Measurements from ENCODE around the gene GARIN1A.
"Not testable (repeated sequence)": the region's sequence is repeated elsewhere in the genome, so short reads cannot be mapped to it uniquely, and the experiment has no call there.

GARIN1A gene

GRCh38 chr7:128666200-128666599 lies 5.9 kb upstream of the GARIN1A start:
- H3K27ac Mint-ChIP-seq, result no peak overlapping the region
- peaks cover 17% of the 10 kb centered on the region for H3K36me3 Mint-ChIP-seq (ENCODE audit: low read depth)
- no peaks in the 10 kb centered on the region for H3K4me1 Mint-ChIP-seq (ENCODE audit: low read depth)
- H3K9me3 Mint-ChIP-seq, result peaks cover 11% of the 10 kb centered on the region
- H3K4me3 Mint-ChIP-seq, result no peak overlapping the region
- H3K27me3 Mint-ChIP-seq, result no peaks in the 10 kb centered on the region

GRCh38 chr7:128672927-128673517 lies 930 bp downstream of the GARIN1A start:
- H3K27me3 Mint-ChIP-seq, result peaks cover 2% of the 10 kb centered on the region
- no peaks in the 10 kb centered on the region for H3K36me3 Mint-ChIP-seq (ENCODE audit: low read depth)
- H3K9me3 Mint-ChIP-seq, result no peaks in the 10 kb centered on the region
- H3K27ac Mint-ChIP-seq, result no peak overlapping the region
- H3K4me1 Mint-ChIP-seq (ENCODE audit: low read depth), result no peaks in the 10 kb centered on the region
- H3K4me3 Mint-ChIP-seq, result no peak overlapping the region

- Mint-ChIP-seq H3K27me3 (peaks cover 2% of the 10 kb centered on the region), H3K4me1 (ENCODE audit: low read depth) (no peaks in the 10 kb centered on the region), H3K9me3 (no peaks in the 10 kb centered on the region), H3K4me3 (no peak overlapping the region), H3K27ac (no peak overlapping the region), H3K36me3 (ENCODE audit: low read depth) (no peaks in the 10 kb centered on the region)
Measured at GRCh38 chr7:128673571-128673970, 1.5 kb downstream of the GARIN1A start.

- Mint-ChIP-seq H3K9me3 (no peaks in the 10 kb centered on the region), H3K4me3 (no peak overlapping the region), H3K36me3 (ENCODE audit: low read depth) (no peaks in the 10 kb centered on the region), H3K27ac (no peak overlapping the region), H3K27me3 (peaks cover 2% of the 10 kb centered on the region), H3K4me1 (ENCODE audit: low read depth) (no peaks in the 10 kb centered on the region)
Measured at GRCh38 chr7:128676665-128677064, 4.6 kb downstream of the GARIN1A start.

GRCh38 chr7:128679920-128680319 lies 7.8 kb downstream of the GARIN1A start:
- H3K27ac Mint-ChIP-seq, result no peak overlapping the region
- no peaks in the 10 kb centered on the region for H3K36me3 Mint-ChIP-seq (ENCODE audit: low read depth)

GRCh38 chr7:128681794-128682537 lies 9.9 kb downstream of the GARIN1A start:
- Mint-ChIP-seq H3K27ac (no peak overlapping the region), H3K36me3 (ENCODE audit: low read depth) (no peaks in the 10 kb centered on the region), H3K4me1 (ENCODE audit: low read depth) (no peaks in the 10 kb centered on the region), H3K9me3 (no peaks in the 10 kb centered on the region), H3K27me3 (no peaks in the 10 kb centered on the region), H3K4me3 (no peak overlapping the region)

More at GRCh38 chr7:128679920-128680319, 7.8 kb downstream of the GARIN1A start:
- Mint-ChIP-seq H3K4me1 (ENCODE audit: low read depth) (no peaks in the 10 kb centered on the region), H3K4me3 (no peak overlapping the region), H3K27me3 (no peaks in the 10 kb centered on the region), H3K9me3 (no peaks in the 10 kb centered on the region)

- H3K27ac Mint-ChIP-seq; H3K4me1 Mint-ChIP-seq (ENCODE audit: low read depth); H3K4me3 Mint-ChIP-seq; H3K9me3 Mint-ChIP-seq; H3K36me3 Mint-ChIP-seq (ENCODE audit: low read depth); H3K27me3 Mint-ChIP-seq: not testable (repeated sequence)
Measured at GRCh38 chr7:128683270-128683669, 11.2 kb downstream of the GARIN1A start.

- not testable (repeated sequence) for H3K27me3 Mint-ChIP-seq; H3K9me3 Mint-ChIP-seq; H3K4me3 Mint-ChIP-seq; H3K27ac Mint-ChIP-seq; H3K36me3 Mint-ChIP-seq (ENCODE audit: low read depth); H3K4me1 Mint-ChIP-seq (ENCODE audit: low read depth)
Measured at GRCh38 chr7:128683738-128684137, 11.6 kb downstream of the GARIN1A start.

GRCh38 chr7:128687131-128687530 lies 15.0 kb downstream of the GARIN1A start:
- H3K9me3 Mint-ChIP-seq, result no peaks in the 10 kb centered on the region
- no peaks in the 10 kb centered on the region for H3K36me3 Mint-ChIP-seq (ENCODE audit: low read depth)
- H3K27ac Mint-ChIP-seq, result no peak overlapping the region
- H3K27me3 Mint-ChIP-seq, result no peaks in the 10 kb centered on the region
- H3K4me1 Mint-ChIP-seq (ENCODE audit: low read depth), result no peaks in the 10 kb centered on the region
- no peak overlapping the region for H3K4me3 Mint-ChIP-seq

GRCh38 chr7:128688492-128688891 lies 16.4 kb downstream of the GARIN1A start:
- Mint-ChIP-seq H3K27me3 (no peaks in the 10 kb centered on the region), H3K4me1 (ENCODE audit: low read depth) (no peaks in the 10 kb centered on the region), H3K9me3 (no peaks in the 10 kb centered on the region), H3K27ac (no peak overlapping the region), H3K4me3 (no peak overlapping the region), H3K36me3 (ENCODE audit: low read depth) (no peaks in the 10 kb centered on the region)

- H3K27ac Mint-ChIP-seq, result not testable (repeated sequence)
Measured at GRCh38 chr7:128689161-128689935, 17.3 kb downstream of the GARIN1A start.

GRCh38 chr7:128691227-128691626 lies 19.1 kb downstream of the GARIN1A start:
- H3K4me1 Mint-ChIP-seq (ENCODE audit: low read depth), result no peaks in the 10 kb centered on the region
- H3K27ac Mint-ChIP-seq, result no peak overlapping the region
- no peaks in the 10 kb centered on the region for H3K9me3 Mint-ChIP-seq
- H3K36me3 Mint-ChIP-seq (ENCODE audit: low read depth), result no peaks in the 10 kb centered on the region
- H3K27me3 Mint-ChIP-seq, result peaks cover 11% of the 10 kb centered on the region
- no peak overlapping the region for H3K4me3 Mint-ChIP-seq

More at GRCh38 chr7:128689161-128689935, 17.3 kb downstream of the GARIN1A start:
- not testable (repeated sequence) for H3K4me1 Mint-ChIP-seq (ENCODE audit: low read depth); H3K27me3 Mint-ChIP-seq; H3K9me3 Mint-ChIP-seq; H3K4me3 Mint-ChIP-seq; H3K36me3 Mint-ChIP-seq (ENCODE audit: low read depth)

GRCh38 chr7:128692623-128693270 lies 20.7 kb downstream of the GARIN1A start:
- no peak overlapping the region for H3K27ac Mint-ChIP-seq
- peaks cover 26% of the 10 kb centered on the region for H3K27me3 Mint-ChIP-seq
- H3K36me3 Mint-ChIP-seq (ENCODE audit: low read depth), result no peaks in the 10 kb centered on the region
- H3K9me3 Mint-ChIP-seq, result no peaks in the 10 kb centered on the region
- H3K4me3 Mint-ChIP-seq, result no peak overlapping the region
- peaks cover 7% of the 10 kb centered on the region for H3K4me1 Mint-ChIP-seq (ENCODE audit: low read depth)

GRCh38 chr7:128693373-128694015 lies 21.4 kb downstream of the GARIN1A start:
- Mint-ChIP-seq H3K4me3 (no peak overlapping the region), H3K9me3 (no peaks in the 10 kb centered on the region), H3K27me3 (peaks cover 34% of the 10 kb centered on the region), H3K4me1 (ENCODE audit: low read depth) (peaks cover 12% of the 10 kb centered on the region), H3K36me3 (ENCODE audit: low read depth) (no peaks in the 10 kb centered on the region), H3K27ac (no peak overlapping the region)

Measured in stimulated activated naive CD8-positive, alpha-beta T cell treated with anti-CD3 and anti-CD28 coated beads, Interleukin-15, Interleukin-2, amounts not matched to agents 100 ng/mL and 50 ng/mL, for 24 hours (primary cell).